ENCODE data around the gene NTPCR. TPM values are rescaled to one million over a fixed set of nuclear protein-coding genes. Genes with fewer than 3 reads are reported as not detected.

Gene NTPCR
- total RNA-seq, 1 experiment from 2014 or later: 34.2 TPM

GRCh38 chr1:232988572-232989040 lies 38.2 kb downstream of the NTPCR start:
- no peaks in the 10 kb centered on the region for H3K79me2 ChIP-seq (ENCODE audit: insufficient read depth, low read length)
- peaks cover 5 to 8% of the 10 kb centered on the region in 2 experiments; a peak in 1 of 4 replicates for H3K4me1 ChIP-seq (ENCODE audit: control insufficient read depth in 1 of 2, insufficient read depth in 2 of 2, low read length in 2 of 2)
- no peak overlapping the region for H3K27ac ChIP-seq (ENCODE audit: low read depth, low read length)
- DNase-seq (ENCODE audit: low read depth, low spot score): no peak
- ChIA-PET RAD21 (ENCODE audit: low non-redundant PET in 1 of 2, low total read pairs in 2 of 2, uncharacterized antibody in 2 of 2, unreplicated experiment in 2 of 2) (no interaction called here), CTCF (no interaction called here), POLR2A (no interaction called here)
- ATAC-seq: no peak
- peaks cover 3 to 4% of the 10 kb centered on the region in 2 experiments; a peak in 2 of 4 replicates for H3K9me3 ChIP-seq (ENCODE audit: control insufficient read depth in 1 of 2, insufficient read depth in 1 of 2, low read depth in 1 of 2, low read length in 2 of 2)
- no peak for TF ChIP-seq RAD21 (IDR thresholded peaks at IDR 0.05; ENCODE audit: low read depth)
- TF ChIP-seq EZH2 (IDR thresholded peaks at IDR 0.05): no peak
- TF ChIP-seq, protein P1, sequence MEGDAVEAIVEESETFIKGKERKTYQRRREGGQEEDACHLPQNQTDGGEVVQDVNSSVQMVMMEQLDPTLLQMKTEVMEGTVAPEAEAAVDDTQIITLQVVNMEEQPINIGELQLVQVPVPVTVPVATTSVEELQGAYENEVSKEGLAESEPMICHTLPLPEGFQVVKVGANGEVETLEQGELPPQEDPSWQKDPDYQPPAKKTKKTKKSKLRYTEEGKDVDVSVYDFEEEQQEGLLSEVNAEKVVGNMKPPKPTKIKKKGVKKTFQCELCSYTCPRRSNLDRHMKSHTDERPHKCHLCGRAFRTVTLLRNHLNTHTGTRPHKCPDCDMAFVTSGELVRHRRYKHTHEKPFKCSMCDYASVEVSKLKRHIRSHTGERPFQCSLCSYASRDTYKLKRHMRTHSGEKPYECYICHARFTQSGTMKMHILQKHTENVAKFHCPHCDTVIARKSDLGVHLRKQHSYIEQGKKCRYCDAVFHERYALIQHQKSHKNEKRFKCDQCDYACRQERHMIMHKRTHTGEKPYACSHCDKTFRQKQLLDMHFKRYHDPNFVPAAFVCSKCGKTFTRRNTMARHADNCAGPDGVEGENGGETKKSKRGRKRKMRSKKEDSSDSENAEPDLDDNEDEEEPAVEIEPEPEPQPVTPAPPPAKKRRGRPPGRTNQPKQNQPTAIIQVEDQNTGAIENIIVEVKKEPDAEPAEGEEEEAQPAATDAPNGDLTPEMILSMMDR (IDR thresholded peaks at IDR 0.05 in 2 of 3, conservative IDR thresholded peaks at IDR 0.05 in 1 of 3; ENCODE audit: borderline replicate concordance in 1 of 3, insufficient read depth in 1 of 3, low read depth in 2 of 3, low read length in 2 of 3): no peak
- TF ChIP-seq, protein P2, sequence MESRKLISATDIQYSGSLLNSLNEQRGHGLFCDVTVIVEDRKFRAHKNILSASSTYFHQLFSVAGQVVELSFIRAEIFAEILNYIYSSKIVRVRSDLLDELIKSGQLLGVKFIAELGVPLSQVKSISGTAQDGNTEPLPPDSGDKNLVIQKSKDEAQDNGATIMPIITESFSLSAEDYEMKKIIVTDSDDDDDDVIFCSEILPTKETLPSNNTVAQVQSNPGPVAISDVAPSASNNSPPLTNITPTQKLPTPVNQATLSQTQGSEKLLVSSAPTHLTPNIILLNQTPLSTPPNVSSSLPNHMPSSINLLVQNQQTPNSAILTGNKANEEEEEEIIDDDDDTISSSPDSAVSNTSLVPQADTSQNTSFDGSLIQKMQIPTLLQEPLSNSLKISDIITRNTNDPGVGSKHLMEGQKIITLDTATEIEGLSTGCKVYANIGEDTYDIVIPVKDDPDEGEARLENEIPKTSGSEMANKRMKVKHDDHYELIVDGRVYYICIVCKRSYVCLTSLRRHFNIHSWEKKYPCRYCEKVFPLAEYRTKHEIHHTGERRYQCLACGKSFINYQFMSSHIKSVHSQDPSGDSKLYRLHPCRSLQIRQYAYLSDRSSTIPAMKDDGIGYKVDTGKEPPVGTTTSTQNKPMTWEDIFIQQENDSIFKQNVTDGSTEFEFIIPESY (IDR thresholded peaks at IDR 0.05; ENCODE audit: extremely low read depth, insufficient replicate concordance, low read length): no peak
- TF ChIP-seq SP1 (IDR thresholded peaks at IDR 0.05; ENCODE audit: low read depth): no peak
- TF ChIP-seq ZNF274 (IDR thresholded peaks at IDR 0.05; ENCODE audit: low read depth, low read length): no peak
- no peak for TF ChIP-seq ZFX (IDR thresholded peaks at IDR 0.05)
- intact Hi-C loops (cut with micrococcal nuclease): no loop called here
- no peaks in the 10 kb centered on the region for H3K27me3 ChIP-seq (ENCODE audit: insufficient read depth, low read length)
- no peak overlapping the region for H3K4me2 ChIP-seq (ENCODE audit: low read length)
- H2AFZ ChIP-seq (ENCODE audit: low read depth, low read length, poor library complexity, severe bottlenecking): no peak overlapping the region
- H3K4me3 ChIP-seq (replicated peaks in 1 of 2; ENCODE audit: low read depth in 1 of 2, low read length in 2 of 2): no peak overlapping the region
- H4K20me1 ChIP-seq (ENCODE audit: insufficient read depth): no peaks in the 10 kb centered on the region
- H3K36me3 ChIP-seq (ENCODE audit: control insufficient read depth in 1 of 2, insufficient read depth in 2 of 2, low read length in 2 of 2): peaks cover 0 to under 1% of the 10 kb centered on the region in 2 experiments; a peak in 1 of 4 replicates
- H3K9ac ChIP-seq (ENCODE audit: low read length): no peak overlapping the region
- no peaks in the 10 kb centered on the region for H3K9me2 ChIP-seq (ENCODE audit: insufficient read depth)
- BruUV-seq (replicated peaks): no TSS peak

Measured in HCT116 (cell line).